Mesothelial cell of epicardium (in vitro differentiated cells): Measurements from ENCODE around the gene GJA5. TPM values are rescaled to one million over a fixed set of nuclear protein-coding genes. Genes with fewer than 3 reads are reported as not detected.

Experiments used
- DNase-seq, 2 experiments: peaks; one replicate each; pipeline ENCODE4 v3.0.0; 2021; ENCODE audit warnings: low spot score in 2 of 2; ENCODE audit not compliant: unreplicated experiment in 2 of 2
- H3K27ac Mint-ChIP-seq: 2 replicates; pipeline ENCODE4 v1.8.0; 2021; ENCODE audit warnings: mixed read lengths
- H3K27me3 Mint-ChIP-seq: 2 replicates; pipeline ENCODE4 v1.8.0; 2021; ENCODE audit warnings: low read depth, mixed read lengths
- H3K36me3 Mint-ChIP-seq: 2 replicates; pipeline ENCODE4 v1.8.0; 2021; ENCODE audit warnings: mixed read lengths
- H3K4me1 Mint-ChIP-seq: 2 replicates; pipeline ENCODE4 v1.8.0; 2021; ENCODE audit warnings: mixed read lengths
- H3K4me3 Mint-ChIP-seq: 2 replicates; pipeline ENCODE4 v1.8.0; 2021; ENCODE audit warnings: mild to moderate bottlenecking, moderate library complexity, mixed read lengths
- H3K9me3 Mint-ChIP-seq: 2 replicates; pipeline ENCODE4 v1.8.0; 2021; ENCODE audit warnings: mixed read lengths
- total RNA-seq: library from RNA; stranded (reverse); gene quantifications from 3 replicates; pipeline ENCODE4 v1.2.1, GENCODE V29; 2021
- TF ChIP-seq, protein P1 (sequence below): fragments of 200-600 bp; sonication (generic); IDR thresholded peaks from one replicate; pipeline ENCODE4 v1.5.0; 2021; ENCODE audit warnings: antibody characterized with exemption; ENCODE audit not compliant: unreplicated experiment

The GJA5 gene
- total RNA-seq, 1 donor from 2014 or later, result 1.3 TPM

DNA sequence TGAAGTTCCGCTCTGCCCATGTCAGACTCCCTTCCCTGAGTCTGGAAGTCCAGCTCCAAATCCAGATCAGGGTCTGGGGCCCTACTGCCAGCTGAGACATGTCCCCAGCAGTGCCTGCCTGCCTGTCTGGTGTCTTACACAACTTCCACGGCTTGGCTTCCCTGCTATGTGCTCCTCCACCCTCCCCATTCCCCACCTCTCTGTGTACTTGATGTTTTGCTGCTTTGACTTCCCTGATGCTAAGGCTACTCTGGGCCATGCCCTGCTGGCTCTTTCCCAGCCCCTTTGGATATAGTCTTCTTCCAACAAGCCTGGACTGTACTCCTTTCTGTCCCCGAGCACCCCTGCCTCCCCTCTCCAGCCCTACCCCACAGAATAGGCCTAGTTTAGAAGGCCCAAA is 7.3 kb downstream of the GJA5 start:
- Mint-ChIP-seq H3K4me3 (no peak overlapping the region), H3K27ac (no peak overlapping the region), H3K4me1 (peaks cover 12% of the 10 kb centered on the region), H3K27me3 (no peaks in the 10 kb centered on the region), H3K36me3 (no peaks in the 10 kb centered on the region), H3K9me3 (no peaks in the 10 kb centered on the region)
- TF ChIP-seq, protein P1, sequence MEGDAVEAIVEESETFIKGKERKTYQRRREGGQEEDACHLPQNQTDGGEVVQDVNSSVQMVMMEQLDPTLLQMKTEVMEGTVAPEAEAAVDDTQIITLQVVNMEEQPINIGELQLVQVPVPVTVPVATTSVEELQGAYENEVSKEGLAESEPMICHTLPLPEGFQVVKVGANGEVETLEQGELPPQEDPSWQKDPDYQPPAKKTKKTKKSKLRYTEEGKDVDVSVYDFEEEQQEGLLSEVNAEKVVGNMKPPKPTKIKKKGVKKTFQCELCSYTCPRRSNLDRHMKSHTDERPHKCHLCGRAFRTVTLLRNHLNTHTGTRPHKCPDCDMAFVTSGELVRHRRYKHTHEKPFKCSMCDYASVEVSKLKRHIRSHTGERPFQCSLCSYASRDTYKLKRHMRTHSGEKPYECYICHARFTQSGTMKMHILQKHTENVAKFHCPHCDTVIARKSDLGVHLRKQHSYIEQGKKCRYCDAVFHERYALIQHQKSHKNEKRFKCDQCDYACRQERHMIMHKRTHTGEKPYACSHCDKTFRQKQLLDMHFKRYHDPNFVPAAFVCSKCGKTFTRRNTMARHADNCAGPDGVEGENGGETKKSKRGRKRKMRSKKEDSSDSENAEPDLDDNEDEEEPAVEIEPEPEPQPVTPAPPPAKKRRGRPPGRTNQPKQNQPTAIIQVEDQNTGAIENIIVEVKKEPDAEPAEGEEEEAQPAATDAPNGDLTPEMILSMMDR, result no peak
- no peak for DNase-seq

DNA sequence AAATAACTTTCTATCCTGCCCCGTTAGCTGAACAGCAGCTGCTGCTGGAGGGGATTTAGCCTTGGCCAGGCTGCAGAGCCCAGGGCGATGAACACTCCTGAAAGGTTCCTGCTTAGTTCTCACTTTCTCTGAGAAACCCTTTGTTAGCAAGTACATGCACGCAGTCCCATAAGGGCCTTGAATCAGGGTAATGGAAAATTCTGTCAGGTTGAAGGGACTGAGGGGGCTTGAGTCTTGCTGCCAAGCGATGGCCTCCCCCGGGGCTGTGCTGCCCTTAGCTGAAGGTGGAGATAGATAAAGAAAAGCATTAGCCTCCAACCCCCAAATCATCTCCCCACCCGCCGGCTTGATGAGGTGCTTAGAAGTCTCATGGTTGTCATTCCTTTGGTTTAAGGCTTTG is 7.9 kb downstream of the GJA5 start:
- Mint-ChIP-seq H3K27ac (no peak overlapping the region), H3K36me3 (no peaks in the 10 kb centered on the region), H3K9me3 (no peaks in the 10 kb centered on the region), H3K4me1 (peaks cover 11% of the 10 kb centered on the region), H3K4me3 (no peak overlapping the region), H3K27me3 (no peaks in the 10 kb centered on the region)
- TF ChIP-seq, protein P1, result no peak
- DNase-seq, result no peak

DNA sequence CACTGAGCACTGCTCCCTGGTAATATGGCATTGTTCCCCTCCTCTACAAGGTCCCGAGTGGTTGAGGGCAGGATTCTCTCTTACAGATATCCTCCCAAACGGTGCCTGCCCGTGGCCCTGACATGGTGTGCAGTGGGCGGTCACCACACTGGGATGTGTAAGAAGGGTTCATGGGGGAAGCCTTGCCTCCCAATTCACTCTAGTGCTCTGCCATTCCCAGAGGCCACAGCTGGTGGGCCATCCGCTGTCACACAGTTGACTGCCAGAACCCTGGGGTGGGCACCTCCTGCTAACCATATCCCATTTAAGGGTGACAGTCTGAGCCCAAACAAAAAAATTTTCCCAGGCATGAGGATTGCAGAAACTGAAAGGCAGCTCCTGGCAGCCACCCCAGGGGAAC is 9.1 kb downstream of the GJA5 start:
- no peak overlapping the region for H3K4me3 Mint-ChIP-seq
- no peak for DNase-seq
- no peak overlapping the region for H3K27ac Mint-ChIP-seq
- no peaks in the 10 kb centered on the region for H3K9me3 Mint-ChIP-seq
- TF ChIP-seq, protein P1, result no peak
- no peaks in the 10 kb centered on the region for H3K36me3 Mint-ChIP-seq
- no peaks in the 10 kb centered on the region for H3K27me3 Mint-ChIP-seq
- H3K4me1 Mint-ChIP-seq, result peaks cover 2% of the 10 kb centered on the region

DNA sequence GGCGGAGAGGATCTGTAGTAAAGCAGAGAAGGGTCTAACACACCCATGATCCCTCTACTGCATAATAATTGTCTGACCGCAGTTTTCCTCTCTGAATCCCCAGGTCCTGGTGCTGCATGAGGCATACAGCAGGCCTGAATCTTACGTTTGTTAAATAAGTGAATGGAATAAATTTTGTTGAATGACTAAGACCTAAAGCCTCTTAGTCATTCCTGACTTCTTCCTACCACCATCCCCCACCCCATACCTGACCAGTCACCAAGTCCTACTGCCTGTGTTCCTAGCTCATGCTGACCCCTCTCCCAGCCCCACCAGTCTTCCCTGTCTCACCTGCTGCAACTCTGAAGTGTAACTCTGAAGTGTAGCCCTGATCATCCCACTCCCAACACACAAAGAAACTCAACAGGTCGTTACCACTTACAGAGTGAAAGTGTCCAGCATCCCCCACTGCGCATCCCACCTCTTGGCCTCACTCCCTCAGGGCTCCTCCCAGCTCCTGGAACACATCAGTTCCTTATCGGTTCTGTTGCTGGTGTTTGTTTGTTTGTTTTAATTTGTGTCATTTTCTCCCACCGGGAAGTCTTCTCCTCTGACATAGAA is 9.7 kb downstream of the GJA5 start:
- Mint-ChIP-seq H3K9me3 (no peaks in the 10 kb centered on the region), H3K4me3 (no peak overlapping the region), H3K27me3 (no peaks in the 10 kb centered on the region), H3K36me3 (no peaks in the 10 kb centered on the region), H3K27ac (no peak overlapping the region), H3K4me1 (peaks cover 2% of the 10 kb centered on the region)
- DNase-seq, result no peak
- TF ChIP-seq, protein P1, result no peak

DNA sequence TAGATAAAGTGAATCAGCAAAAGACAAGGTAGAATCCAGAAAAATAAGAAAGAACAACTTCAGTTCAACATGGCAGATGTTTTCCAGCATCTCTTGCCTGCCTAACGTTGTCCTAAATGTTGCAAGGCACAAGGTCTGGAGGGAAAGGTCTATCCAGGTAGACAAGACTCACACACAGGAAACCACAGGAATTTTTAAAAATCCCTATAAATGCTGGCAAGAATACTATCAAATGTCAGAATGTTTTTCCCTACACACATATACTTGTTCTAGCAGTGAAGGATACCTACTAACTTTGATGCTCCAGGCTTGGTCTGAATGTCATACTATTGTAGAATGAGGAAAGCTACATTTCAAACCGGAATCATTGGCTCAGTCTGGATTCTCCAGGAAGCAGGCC is 10.6 kb downstream of the GJA5 start:
- Mint-ChIP-seq H3K4me3 (no peak overlapping the region), H3K9me3 (no peaks in the 10 kb centered on the region), H3K4me1 (peaks cover 2% of the 10 kb centered on the region), H3K27ac (no peak overlapping the region), H3K27me3 (no peaks in the 10 kb centered on the region), H3K36me3 (no peaks in the 10 kb centered on the region)
- no peak for DNase-seq
- TF ChIP-seq, protein P1, result no peak
